Head of caudate nucleus (tissue), 42 donors: ENCODE measurements around the gene IRF2BPL.
A peak's percentile ranks its signal among the peaks of the same experiment; 100 is the strongest.

Experiments
- DNase-seq, 42 donors: peaks; one replicate each; pipeline versions ENCODE4 v3.0.0 to v3.0.0-alpha.2; 2020 to 2021; ENCODE audit warnings: mixed read lengths in 7 of 42
- intact Hi-C: fragments of 100-400 bp; cut with DNase I; formaldehyde crosslinking; loops from one replicate; pipeline ENCODE4 v1.15.0; 2022

The IRF2BPL gene

GRCh38 chr14:77003960-77004710 is 24.4 kb downstream of the IRF2BPL start:
- DNase-seq: no peak
- intact Hi-C loops: no loop called here

GRCh38 chr14:77002889-77003288 is 25.6 kb downstream of the IRF2BPL start:
- intact Hi-C loops: no loop called here

DNA sequence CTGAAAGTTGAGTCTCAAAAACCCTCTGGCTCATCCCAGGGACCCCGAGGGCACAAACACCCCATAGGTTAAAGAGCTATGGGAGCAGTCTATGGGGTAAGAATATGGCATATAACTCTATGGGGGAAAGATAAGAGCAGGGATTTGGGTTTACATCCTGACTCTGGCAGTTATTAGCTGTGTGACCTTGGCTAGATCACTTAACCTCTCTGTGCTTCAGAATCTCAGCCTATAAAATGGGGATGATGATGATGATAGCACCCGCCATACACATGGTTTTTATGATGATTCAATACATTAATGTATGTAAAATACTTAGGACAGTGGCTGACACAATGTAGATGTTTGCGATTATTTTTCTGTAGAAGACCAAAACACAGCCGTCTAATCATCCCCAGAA is 26.2 kb downstream of the IRF2BPL start:
- intact Hi-C loops: no loop called here

More at GRCh38 chr14:77002889-77003288, 25.6 kb downstream of the IRF2BPL start:
- no peak for DNase-seq

DNA sequence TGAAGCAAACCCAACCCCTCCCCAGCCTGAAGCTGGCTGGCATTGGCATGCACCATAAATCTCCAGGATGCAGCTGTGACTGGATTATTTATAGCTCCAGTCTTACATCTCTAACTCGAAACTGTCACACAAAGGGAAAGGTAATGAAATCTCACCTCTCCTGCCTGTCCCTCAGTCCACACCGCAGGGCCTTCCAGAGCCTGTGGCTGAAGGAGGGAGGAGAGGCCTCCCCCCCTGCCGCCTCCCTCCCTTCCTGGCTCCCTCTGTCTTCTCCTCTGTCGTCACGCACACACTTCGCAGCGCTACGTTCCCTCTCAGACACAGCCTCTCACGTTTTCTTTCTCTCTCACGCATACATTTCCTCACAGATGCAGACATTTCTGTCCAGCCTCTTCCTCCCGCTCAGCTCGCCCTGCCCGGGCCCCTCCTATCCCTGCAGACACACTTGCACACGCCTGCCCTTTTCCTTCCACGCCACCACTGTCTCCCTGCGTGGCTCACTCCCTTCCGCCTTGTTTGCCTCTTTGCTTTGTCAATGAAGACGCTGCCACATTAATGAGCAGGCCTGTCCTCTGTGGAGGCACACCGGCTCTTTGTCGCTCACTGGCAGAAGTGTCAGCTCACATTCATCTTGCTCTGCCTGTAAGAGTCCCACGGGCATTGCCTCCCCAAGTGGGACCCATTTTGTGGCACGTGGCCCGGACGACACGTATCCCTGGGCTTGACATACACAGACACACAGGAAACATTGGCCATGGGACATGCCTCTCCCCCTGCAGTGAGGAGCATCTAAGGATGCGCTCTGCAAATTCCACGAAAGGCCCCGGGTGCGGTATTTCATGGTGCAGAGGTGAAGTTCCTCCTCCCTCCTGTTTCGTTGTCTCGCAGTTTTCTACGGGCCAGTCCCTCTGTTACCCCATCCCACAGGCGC is 27.9 kb downstream of the IRF2BPL start:
- intact Hi-C loops: no loop called here
- DNase-seq: peak in 35 of 42 donors; percentile 16 to 74 (median 47)

More for the DNA sequence above, 26.2 kb downstream of the IRF2BPL start:
- DNase-seq: no peak

DNA sequence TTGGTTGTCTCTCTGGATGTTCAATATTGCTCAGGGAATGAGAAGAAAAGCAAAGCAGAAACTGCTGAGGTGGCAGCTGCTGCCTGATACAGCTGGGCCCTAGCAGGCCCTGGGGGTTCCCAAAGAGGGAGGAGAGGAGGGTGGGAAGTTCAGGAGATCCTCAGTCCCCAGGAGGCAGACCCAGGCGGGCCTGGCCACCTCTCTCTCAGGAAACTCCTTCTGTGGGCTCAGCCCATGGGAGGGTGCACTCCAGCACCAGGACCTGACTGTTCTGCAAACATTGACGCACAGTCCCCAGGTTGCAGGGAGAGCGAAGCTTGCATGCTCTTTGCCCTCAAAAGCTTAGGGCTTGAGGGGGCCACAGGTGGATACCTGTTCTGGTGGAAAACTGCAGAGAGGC is 29.6 kb downstream of the IRF2BPL start:
- DNase-seq: no peak
- intact Hi-C loops: no loop called here

DNA sequence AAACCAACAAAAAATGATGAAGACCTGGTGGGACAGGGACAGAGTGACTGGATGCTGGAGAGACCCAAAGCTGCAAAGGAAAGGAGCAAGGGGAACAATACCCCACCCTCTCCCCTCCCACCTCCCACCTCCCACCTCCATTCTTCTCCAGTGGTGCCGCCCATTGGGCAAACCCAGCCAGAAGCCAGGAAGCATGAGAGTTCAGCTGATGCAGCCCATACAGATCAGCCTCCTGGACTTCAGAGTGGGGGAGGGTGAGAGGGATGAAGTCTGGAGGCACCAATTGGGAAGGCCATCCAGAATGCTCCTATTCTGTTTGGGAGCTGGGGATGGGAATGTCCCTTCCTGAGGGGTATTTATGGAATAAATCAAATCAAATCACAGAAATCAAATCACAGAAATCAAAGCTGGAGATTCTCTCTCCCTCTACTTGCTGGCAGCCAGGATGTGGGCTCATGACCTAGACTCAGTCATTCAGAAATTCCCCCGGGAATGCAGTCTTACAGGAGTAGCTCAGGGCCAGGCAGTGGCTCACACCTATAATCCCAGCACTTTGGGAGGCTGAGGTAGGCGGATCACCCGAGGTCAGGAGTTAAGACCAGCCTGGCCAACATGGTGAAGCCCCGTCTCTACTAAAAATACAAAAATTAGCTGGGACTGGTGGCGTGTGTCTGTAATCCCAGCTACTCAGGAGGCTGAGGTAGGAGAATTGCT is 31.1 kb downstream of the IRF2BPL start:
- no peak for DNase-seq
- intact Hi-C loops: no loop called here

DNA sequence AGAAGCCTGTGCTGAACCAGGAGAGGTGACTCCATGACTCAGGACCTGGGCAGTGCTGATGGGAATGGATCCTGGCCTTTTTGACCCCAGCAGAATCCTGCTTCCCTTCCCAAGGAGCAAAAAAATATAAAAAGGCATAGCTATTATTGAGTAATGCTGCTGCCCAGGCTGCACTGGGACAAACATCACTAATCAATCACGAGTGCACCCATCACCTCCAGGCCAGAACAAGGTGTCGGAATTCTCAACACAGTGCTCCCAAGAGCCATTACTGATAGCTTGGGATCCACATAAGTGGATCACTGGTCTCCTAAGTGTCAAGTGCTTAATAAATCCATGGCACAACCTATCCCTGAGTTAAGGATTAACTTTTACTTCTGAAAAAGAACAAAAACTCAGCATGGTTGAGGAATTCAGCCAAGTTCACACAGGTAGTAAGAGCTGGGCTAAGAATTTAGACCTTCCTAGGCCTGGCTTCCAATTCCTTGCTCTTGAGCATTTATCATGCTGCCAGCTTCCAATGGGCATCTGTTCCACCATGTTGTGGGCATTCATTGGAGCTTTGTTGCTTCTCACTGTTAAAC is 31.9 kb downstream of the IRF2BPL start:
- intact Hi-C loops: no loop called here

GRCh38 chr14:76995279-76996035 is 33.1 kb downstream of the IRF2BPL start:
- intact Hi-C loops: no loop called here
- peak in 41 of 42 donors; percentile 12 to 81 (median 57) for DNase-seq

More for the DNA sequence above, 31.9 kb downstream of the IRF2BPL start:
- no peak for DNase-seq

DNA sequence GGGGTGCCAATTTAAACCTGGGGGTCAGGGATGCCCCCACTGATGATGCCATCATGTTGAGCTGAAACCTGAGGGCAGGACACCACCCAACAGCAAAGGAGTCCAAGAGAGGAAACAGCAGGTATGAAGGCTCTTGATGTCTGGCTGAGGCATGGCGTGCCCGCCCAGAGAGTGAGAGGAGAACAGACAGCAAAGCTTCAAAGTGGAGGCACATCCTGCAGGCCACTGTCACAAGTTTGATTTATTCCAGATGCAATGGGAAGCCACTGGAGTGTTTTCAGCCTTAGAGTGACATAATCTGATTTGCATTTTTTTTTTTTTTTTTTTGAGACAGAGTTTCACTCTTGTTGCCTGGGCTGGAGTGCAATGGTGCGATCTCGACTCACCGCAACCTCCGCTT is 34.8 kb downstream of the IRF2BPL start:
- DNase-seq: no peak
- intact Hi-C loops: no loop called here

DNA sequence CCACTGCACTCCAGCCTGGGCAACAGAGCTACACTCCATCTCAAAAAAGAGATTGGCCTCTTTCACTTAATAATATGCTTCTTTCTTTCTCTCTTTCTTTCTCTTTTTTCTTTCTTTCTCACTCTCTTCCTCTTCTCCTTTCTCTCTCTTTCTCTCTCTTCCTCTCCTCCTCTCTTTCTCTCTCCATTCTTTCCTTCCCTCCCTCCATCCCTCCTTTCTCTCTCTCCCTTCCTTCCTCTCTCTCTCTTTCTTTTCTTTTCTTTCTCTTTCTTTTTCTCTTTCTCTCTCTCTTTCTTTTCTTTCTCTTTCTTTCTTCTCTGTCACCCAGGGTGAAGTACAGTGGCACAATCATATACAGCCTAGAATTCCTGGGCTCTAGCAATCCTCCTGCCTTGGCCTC is 38.4 kb downstream of the IRF2BPL start:
- intact Hi-C loops: no loop called here
- DNase-seq: no peak

DNA sequence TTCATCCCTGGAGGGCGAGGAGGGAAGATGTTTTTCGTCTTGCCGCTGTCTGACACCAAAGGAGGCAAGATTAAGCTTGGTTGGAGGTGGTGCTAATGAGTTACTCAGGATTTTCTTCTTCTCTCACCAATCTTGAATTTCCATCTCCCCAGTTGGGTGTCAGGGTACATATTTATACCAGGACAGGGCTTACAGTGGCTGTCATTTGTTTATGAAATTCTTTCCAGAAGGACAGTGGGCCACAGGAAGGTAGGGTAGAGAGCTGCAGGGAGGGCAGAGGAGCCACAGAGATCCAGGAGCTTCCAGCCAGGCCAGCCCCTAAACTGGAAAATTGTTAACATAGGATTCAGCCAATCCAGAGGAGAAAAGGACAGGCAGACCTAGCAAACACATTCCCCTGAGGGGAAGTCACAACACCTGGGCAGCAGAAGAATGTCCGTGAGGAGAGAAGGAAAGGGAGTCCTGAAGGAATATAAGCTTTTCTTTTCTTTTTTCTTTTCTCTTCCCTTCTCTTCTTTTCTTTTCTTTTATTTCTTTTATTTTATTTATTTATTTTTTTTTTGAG is 40.5 kb downstream of the IRF2BPL start:
- intact Hi-C loops: no loop called here
- DNase-seq: no peak

- intact Hi-C loops: no loop called here
- DNase-seq: no peak
Measured at GRCh38 chr14:76986231-76986565, 42.3 kb downstream of the IRF2BPL start.

DNA sequence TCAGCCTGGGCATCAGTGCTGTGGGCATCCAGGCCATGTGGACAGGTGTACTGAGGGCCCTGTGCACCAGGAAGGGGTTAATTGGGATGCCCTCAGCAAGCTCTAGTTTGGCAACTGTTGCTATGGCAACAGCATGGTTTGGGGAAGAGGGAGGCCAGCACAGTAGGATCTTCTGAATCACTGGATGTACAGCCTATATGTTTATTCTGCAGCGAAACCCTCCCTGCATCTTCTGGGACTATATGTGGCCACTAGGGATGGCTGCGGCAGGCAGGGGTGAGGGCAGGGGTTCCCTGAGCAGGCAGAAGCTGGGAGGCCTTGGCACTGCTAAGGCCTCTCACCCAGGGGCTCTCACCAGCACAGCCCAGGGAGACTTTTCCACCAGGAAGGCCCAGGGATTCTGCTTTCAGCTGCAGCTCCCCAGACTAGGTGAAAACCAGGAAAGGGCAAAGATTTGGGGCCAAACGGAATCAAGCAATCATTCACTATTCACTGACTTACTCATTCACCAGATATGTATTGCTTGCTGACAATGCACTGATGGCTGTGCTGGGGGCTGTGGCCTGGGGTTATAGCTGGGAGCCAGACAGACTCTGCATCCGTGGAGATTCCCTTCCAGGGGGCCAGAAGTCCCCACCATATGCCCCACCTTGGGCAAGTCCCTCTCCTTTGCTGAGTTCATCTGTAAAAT is 42.8 kb downstream of the IRF2BPL start:
- no peak for DNase-seq
- intact Hi-C loops: no loop called here

GRCh38 chr14:76984787-76985375 is 43.6 kb downstream of the IRF2BPL start:
- no peak for DNase-seq
- intact Hi-C loops: no loop called here

GRCh38 chr14:76984297-76984696 is 44.2 kb downstream of the IRF2BPL start:
- intact Hi-C loops: no loop called here
- DNase-seq: no peak

DNA sequence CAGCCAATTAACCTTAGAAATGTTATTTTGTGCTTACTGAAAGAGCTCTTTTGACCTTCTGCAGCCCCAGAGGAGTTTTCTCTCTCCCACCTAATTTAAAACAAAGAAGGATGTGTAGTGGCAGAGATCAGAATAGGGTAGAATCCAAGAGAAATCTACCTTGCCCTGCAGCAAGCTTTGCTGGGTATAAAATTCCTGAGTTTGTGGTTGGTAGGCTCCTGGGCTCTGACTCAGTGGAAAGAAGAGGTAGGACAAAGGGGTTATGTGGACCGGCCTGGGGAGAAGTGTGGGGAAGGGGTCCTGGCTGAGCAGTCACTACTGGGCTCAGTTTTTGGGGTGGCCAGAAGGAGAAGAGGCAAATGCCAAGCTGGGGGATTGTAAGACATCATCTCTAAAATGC is 46.8 kb downstream of the IRF2BPL start:
- no peak for DNase-seq
- intact Hi-C loops: no loop called here
